Stimulated activated CD4-positive, alpha-beta T cell treated with anti-CD3 and anti-CD28 coated beads, Interleukin-2, amount 100 ng/mL, for 4 hours (primary cell): Measurements from ENCODE around the gene C12orf56.
"Not testable (repeated sequence)": the region's sequence is repeated elsewhere in the genome, so short reads cannot be mapped to it uniquely, and the experiment has no call there.

ENCODE experiments used
- DNase-seq: peaks from one replicate; pipeline ENCODE4 v3.0.0-alpha.2; 2020; ENCODE audit warnings: low read depth

C12orf56 gene

GRCh38 chr12:64385019-64385418 lies 5.5 kb downstream of the C12orf56 start:
- no peak for DNase-seq

DNA sequence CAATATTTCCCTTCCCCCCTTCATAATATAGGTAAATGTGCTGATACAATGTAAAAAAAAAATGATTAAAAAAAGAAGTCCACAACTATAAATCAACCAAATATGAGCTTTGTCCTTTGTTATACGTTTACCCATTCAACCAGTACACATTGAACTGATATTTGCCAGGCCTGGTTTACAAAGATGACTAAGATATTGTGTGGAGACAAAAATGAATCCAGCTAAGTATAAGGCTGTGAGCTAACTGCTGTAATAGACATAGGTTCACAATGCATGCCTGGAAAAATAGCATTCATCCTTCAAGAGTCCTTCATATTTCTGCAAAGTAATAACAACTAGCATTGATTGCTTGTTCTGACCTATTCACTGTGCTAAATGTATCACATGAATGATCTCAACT lies 6.9 kb downstream of the C12orf56 start:
- no peak for DNase-seq

- DNase-seq: no peak
Measured at GRCh38 chr12:64362721-64363305, 27.7 kb downstream of the C12orf56 start.

DNA sequence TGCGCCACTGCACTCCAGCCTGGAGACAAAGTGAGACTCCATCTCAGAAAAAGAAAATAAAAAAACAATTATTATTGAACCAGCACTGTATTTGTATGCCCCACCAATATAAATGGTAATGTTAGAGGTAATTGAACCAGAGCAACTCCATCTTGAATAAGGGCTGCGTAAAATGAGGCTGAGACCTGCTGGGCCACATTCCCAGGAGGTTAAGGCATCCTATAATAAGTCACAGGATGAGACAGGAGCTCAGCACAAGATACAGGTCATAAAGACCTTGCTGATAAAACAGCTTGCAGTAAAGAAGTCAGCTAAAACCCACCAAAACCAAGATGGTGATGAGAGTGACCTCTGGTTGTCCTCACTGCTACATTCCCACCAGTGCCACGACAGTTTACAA lies 29.4 kb downstream of the C12orf56 start:
- DNase-seq: not testable (repeated sequence)

DNA sequence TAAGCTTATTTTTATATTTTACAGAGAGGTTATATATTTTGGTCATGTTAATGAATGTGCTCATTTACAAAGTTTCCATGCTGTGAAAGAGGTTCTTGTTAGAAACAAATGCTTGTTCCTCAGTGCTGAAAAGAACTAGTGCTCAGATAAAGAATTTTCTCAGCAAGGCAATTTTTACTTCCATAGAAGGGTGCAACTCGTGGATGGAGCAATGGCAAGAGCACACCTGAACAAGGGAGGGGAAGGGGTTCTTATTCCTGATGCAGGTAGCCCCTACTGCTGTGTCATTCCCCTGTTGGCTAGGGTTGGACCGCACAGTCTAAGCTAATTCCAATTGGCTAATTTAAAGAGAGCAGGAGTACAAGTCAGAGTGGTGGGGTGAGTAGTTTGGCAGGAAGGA lies 34.3 kb downstream of the C12orf56 start:
- not testable (repeated sequence) for DNase-seq

GRCh38 chr12:64352181-64352580 lies 38.4 kb downstream of the C12orf56 start:
- DNase-seq: no peak

DNA sequence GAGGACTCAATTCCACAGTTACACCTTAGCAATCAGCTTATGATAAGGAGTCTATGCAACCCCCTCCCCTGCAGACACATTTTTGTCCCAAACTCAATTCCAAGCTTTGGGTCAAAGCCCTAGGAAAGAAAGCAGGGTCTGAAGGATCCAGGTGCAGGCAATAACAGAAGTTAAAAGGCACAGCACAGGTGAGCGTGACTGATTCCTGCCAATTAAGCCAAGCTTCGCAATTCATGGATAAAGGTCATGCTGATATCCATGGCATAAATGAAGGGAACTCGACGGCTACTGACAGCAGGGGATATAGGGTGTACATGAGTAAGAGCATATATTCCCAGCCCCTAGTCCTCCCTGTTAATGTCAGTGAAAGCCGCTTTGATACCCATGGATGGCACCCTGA lies 39.3 kb downstream of the C12orf56 start:
- DNase-seq: no peak

- no peak for DNase-seq
Measured at GRCh38 chr12:64347630-64348029, 42.9 kb downstream of the C12orf56 start.

- not testable (repeated sequence) for DNase-seq
Measured at GRCh38 chr12:64344631-64345030, 45.9 kb downstream of the C12orf56 start.

DNA sequence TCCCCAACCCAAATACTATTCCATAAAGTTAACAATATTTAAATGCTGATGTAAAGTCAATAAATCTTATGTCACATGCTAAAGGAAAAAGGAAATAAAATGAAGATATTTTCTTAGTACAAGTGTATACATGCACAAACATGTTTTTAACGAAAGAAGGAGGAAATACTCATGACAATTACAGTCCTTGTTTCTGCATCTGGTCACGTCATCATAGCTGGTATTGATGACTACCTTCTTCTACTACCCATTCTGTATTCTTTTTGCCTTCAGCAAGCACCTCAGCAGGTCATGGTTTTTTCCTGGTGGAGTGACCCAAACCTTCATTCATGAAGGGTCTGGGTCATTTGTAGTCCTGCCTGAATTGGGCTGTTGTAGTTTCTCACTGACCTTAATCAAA lies 50.0 kb downstream of the C12orf56 start:
- DNase-seq: not testable (repeated sequence)

DNA sequence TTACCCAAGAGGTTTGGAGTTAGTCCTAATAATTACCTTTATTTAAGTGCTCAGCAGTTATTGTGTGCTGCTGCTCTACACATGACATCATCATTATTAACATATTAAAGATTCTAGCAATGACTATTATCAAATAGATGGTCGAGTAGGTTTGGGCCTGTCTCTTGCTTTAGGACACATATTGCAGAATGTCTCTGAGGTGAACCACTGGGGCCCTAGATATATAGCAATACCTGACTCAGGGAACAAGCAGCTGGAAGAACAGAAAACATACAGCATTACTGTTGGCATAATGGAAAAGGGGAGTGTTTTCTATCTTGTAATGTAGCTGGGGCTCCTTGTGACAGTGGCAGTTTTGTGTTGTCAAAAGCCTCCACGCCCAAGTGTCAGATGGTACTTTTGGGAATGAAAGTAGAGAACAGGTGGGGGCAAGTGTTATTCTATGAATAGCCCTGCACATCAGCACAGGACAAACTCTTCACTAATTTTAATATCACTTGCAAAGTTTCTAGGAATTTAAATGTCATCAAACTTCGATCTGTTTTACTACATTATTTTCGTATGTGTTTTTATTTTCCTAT lies 54.6 kb downstream of the C12orf56 start:
- no peak for DNase-seq

DNA sequence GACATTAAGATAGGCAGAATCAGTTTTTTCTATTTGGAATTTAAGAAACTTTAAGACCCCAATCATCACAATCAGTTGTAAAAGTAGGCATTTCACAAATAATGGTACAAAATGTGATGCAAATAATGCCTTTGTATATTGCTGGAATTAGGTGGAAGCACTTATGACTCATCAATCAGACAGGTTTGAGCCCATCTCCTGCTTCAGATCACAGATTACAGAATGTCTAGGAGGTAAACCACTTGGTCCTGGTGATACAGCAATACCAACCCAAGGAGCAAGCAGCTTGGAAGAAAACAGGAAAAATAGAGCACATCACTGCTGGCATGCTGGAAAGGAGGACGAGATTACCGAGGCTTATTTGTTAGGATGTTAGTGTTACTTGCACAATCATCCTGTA lies 57.6 kb downstream of the C12orf56 start:
- DNase-seq: no peak

DNA sequence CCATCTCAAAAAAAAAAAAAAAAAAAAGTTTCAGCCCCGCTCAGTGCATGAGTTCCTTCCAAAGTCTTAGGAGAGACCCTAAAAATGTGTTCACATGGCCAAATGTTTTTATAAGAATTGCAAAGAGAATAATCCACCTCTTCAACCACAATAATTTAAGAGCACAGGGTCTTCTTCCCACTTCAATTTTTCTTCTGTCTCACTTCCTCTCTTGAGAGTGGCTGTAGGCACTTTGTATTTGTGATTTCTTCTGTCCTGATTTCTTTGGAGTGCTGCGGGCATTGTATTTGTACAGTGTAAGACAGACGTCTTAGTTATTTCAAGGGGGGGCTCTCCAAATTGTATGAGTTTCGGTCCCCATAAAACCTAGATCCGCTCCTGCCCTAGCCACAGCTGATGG lies 58.3 kb downstream of the C12orf56 start:
- DNase-seq: no peak

- not testable (repeated sequence) for DNase-seq
Measured at GRCh38 chr12:64329031-64329710, 61.4 kb downstream of the C12orf56 start.

GRCh38 chr12:64325055-64325454 lies 65.5 kb downstream of the C12orf56 start:
- no peak for DNase-seq

DNA sequence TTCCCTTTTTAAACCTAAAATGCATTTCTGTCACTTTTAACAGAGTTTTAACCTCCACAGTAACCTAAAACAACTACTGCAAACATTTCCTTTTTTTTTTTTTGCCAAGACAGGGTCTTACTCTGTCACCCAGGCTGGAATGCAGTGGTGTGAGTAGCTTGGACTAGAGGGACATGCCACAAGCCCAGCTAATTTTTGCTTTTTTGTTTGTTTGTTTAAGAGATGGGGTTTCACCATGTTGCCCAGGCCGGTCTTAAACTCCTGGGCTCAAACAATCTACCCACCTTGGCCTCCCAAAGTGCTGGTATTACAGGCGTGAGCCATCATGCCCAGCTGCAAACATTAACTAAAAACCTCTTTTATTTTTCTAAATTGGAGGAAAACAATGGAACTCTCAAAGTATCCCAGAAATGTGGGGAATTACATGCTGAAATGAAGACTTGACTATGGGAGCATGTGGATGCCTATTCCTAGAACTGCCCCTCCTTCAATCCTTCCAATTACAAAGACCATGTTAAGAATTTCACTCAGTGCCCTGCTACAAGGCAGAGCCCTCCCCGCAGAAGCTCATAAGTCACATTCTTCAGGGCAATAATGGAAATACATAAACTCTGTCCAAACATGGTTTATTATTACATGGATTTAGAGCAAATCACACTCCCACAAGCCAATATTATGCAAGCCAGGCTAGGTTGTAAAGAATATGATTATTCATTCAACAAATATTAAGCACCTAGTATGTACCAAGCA lies 66.9 kb downstream of the C12orf56 start:
- no peak for DNase-seq

DNA sequence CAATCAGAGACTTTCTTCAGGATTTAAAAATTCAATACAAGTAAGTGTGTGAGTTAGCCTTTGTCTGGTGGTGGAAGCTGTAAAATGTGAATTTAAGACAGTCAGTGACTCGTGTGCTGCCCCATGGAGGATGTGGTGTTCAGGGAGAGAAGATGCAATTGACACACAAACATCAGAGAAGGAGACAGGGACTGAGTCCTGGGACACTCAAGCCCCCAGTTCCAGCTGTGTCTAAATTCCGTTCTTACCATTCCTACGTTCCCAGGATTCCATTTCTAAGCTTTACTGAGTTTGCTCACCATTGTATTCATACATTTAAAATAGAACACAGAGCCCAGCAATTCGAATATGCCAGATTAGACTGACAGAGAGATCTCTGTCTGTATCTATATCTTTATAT lies 67.6 kb downstream of the C12orf56 start:
- no peak for DNase-seq

GRCh38 chr12:64320611-64321010 lies 69.9 kb downstream of the C12orf56 start:
- no peak for DNase-seq

GRCh38 chr12:64319540-64320225 lies 70.9 kb downstream of the C12orf56 start:
- DNase-seq: not testable (repeated sequence)

GRCh38 chr12:64318605-64319004 lies 72.0 kb downstream of the C12orf56 start:
- no peak for DNase-seq

DNA sequence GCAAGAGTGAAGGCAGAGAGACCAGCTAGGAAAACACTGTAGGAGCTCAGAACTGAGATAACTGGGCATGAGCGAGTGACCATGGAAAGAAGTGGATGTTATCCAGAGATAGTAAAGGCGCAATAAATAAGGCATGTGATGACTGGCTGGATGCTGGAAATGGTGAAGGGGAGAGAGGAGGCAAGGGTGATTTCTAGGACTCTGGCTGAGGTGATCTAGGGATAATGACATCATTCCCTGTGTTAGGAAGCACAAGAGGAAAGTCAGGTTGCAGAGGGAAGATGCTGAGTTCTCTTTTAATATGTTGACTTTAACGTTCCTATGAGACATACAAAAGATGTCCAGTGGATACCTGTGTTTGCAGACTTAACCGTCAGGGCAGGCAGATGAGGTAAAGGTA lies 78.7 kb downstream of the C12orf56 start:
- no peak for DNase-seq

DNA sequence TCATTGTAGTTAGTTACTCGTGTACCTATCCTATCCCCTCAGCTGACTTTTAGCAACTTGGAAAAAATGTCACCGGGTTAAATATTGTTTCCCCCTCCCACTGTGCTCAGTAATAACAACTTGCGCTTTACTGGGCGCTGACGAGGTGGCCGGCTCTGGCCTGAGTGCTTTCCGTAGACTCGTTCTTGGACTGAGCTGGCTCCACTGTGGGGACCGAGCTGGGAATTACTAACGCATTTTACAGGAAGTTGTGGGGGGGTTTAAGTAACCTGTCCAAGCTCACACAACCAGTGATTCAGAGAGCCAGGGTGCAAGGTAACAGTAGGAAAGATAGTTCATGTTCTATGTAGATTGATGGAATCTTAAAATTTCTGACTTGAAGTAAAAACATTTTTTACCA lies 86.0 kb downstream of the C12orf56 start:
- no peak for DNase-seq
